8988T (cell line): Measurements from ENCODE around the gene C10orf62.
"Not testable (repeated sequence)": the region's sequence is repeated elsewhere in the genome, so short reads cannot be mapped to it uniquely, and the experiment has no call there.

Experiments
- DNase-seq: peaks from one replicate; pipeline ENCODE4 v3.0.0; 2011

Gene C10orf62

GRCh38 chr10:97632949-97633884, 43.7 kb downstream of the C10orf62 start, which contains the start of gene MORN4:
Gene MORN4 (minus strand): TSS chr10:97633500. CDS start chr10:97619653, 13,847 bp downstream.
- DNase-seq: peak; percentile 83

- DNase-seq: no peak
Observed at GRCh38 chr10:97633921-97634320, 44.4 kb downstream of the C10orf62 start.

- no peak for DNase-seq
Observed at GRCh38 chr10:97635577-97635976, 46.1 kb downstream of the C10orf62 start.

GRCh38 chr10:97639090-97639489, 49.6 kb downstream of the C10orf62 start:
- DNase-seq: not testable (repeated sequence)

GRCh38 chr10:97640174-97640867, 50.8 kb downstream of the C10orf62 start, which contains the start of gene PI4K2A:
Gene PI4K2A (plus strand): TSS chr10:97640671. CDS start chr10:97640743, 72 bp downstream.
- DNase-seq: peak; percentile 90
